Peyer's patch (tissue), 4 donors: Measurements from ENCODE around the gene DDX39A.

Source experiments
- POLR2A ChIP-seq, 2 donors: fragments of 450-650 bp; IDR thresholded peaks; one replicate each; pipeline ENCODE4 v1.5.1; 2017; ENCODE audit warnings: antibody characterized with exemption in 2 of 2, mild to moderate bottlenecking in 2 of 2, moderate library complexity in 2 of 2
- TF ChIP-seq, protein P1 (sequence below), 6 experiments: fragments of 450-650 bp in 4 of 6; fragments of 200-600 bp in 2 of 6; sonication (generic) in 1 of 6; IDR thresholded peaks; one replicate each; pipeline ENCODE4 v1.5.1; 2017 to 2019; ENCODE audit warnings: antibody characterized with exemption in 6 of 6, mild to moderate bottlenecking in 3 of 6, moderate library complexity in 1 of 6

DNA sequence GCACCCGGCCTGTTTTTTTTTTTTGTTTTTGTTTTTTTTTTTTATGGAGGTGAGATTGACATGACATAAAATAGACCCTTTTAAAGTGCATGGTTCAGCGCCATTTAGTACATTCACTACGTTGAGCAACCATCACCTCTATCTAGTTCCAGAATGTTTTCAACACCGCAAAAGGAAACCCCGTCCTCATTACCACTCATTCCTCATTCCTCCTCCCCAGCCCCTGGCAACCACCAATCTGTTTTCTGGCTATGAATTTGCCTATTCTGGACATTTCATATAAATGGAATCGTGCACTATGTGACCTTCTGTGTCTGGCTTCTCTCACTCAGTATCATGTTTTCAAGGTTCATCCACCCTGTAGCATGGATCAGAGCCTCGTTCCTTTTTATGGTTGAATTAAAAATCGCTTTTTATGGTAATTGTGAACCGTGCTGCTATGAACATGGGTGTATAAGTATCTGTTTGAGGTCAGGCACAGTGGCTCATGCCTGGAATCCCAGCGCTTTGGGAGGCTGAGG, 47.8 kb downstream of the DDX39A start:
- no peak for TF ChIP-seq POLR2A (IDR thresholded peaks at IDR 0.05)
- TF ChIP-seq, protein P1, sequence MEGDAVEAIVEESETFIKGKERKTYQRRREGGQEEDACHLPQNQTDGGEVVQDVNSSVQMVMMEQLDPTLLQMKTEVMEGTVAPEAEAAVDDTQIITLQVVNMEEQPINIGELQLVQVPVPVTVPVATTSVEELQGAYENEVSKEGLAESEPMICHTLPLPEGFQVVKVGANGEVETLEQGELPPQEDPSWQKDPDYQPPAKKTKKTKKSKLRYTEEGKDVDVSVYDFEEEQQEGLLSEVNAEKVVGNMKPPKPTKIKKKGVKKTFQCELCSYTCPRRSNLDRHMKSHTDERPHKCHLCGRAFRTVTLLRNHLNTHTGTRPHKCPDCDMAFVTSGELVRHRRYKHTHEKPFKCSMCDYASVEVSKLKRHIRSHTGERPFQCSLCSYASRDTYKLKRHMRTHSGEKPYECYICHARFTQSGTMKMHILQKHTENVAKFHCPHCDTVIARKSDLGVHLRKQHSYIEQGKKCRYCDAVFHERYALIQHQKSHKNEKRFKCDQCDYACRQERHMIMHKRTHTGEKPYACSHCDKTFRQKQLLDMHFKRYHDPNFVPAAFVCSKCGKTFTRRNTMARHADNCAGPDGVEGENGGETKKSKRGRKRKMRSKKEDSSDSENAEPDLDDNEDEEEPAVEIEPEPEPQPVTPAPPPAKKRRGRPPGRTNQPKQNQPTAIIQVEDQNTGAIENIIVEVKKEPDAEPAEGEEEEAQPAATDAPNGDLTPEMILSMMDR (IDR thresholded peaks at IDR 0.05): no peak
